NCI-H69 (cell line): Measurements from ENCODE around the gene LOXL4.

ENCODE experiments used
- DNase-seq: peaks from one replicate; lab custom pipeline; 2025; lab: John Stamatoyannopoulos, UW

The LOXL4 gene

DNA sequence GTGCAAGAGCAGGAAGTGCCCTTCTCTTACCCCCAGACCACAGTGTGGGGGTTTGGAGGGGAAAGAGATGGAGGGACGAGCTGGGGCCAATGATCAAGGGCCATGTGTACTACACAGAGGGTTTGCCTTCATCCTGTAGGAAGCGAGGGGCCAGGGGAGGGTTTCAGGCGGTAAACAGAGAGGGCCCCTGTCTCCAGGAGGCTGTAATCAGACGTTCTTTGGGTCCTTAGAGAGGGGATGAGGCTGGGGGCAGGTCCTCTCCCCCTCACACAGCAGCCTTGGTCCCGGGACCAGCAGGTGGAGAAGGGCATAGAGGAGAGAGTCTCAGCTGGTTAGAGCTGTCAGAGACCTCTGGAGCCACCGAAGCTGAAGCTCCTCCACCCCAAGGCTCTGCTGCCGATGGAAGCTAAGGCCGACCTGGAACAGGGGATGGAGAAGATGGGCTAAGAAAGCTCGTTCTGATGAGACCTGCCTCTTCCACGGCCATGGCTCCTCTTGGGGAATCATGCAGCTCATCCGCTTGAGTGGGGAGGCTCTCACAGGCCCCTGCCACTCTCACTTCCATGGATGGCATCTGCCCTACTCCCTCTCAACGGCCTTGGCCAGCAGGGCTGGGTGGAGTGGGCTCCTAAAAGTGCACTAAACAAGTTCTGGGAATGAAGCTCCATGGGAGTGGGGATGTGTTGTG, 3.5 kb downstream of the LOXL4 start:
- DNase-seq, result no peak

DNA sequence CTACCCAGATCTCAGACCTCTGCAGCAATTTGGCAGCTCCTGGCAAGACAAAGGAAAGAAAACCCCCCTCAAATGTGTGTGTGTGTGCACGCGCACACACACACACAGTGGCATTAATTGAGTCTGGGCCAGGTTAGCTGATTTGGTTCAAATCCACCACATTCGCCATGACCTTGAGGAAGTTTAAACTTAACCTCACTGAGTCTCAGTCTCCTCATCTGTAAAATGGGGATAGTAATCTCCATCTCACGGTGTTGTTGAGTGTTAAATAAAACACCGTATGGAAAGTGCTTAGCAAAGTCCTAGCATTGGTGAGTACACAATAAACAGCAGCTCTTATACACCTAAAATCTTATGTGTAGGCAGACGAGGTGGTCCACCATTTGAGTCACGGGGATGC, 4.9 kb downstream of the LOXL4 start:
- no peak for DNase-seq

DNA sequence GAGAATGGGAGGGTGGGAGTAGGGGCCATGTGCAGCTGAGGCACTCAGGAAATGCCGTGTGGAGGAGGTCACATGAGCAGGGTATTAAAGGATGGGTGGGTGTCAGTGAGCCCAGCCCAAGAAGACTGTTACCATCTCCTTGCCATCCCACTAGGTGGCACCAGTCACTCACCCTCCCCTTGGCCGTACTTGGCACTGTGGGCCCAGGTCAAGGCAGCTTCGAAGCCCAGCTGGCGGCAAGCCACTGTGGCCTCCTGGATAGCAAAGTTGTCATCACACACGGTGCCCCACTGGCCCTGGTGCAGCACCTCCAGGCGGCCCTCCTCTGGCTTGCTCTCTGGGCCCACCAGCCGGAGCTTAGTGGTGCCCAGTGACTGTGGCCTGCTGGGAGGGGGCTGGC, 5.4 kb downstream of the LOXL4 start:
- DNase-seq, result peak; percentile 64

DNA sequence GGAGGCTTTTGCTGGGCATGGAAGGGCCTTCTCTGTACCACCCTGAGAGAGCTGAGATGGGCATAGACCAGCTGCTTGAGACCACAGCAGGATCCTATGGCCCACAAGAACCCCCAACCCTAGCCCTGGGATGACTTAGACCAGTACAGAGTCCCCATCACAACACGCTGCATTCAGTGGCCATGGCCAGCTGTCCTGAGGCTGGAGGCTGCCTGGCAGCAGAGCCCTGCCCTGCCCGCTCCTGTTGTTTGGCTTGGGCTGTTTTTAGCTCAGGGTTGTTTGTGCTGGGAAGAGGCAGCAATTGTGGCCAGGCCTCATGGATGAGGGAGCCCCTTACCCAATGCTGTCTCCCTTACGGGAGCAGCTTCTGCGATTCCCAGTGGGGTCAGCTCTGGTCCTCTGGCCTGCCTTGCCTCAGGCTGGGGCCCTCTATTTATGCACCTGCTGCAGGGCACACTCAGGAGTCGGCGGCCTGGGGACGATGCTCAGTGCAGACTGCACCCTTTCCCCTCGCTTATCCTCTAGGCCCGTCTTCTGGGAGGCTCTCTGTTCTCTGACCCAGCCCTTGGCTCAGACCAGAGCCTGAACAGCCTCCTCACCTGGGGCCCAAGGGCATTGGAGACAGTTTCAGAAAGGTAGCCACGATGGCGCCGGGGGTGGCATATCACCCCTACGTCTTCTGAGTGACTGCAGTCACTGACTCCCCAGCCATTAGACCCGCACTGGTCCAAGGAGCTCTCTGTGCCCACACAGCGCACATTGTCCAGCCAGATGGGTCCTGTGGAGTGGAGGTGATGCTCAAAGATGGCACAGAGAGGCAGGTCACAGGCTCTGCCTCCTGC, 6.3 kb downstream of the LOXL4 start:
- DNase-seq, result no peak

DNA sequence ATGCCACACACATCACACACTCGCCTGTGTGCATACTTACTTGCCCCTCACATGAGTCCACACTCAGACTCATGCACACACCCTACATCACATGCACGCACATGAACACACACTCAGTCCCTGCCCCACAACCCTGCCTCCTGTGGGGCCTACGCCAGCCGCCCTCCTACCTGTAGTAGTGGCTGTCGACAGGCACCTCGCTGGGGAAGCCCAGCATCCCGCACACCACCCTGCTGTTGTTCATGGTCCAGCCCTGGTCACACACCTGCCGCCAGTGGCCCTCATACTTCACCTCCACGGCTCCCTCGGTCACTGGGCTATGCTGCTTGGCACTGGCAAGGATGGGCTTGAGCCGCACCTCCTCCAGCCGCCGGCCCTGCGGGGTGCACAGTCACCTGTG, 7.2 kb downstream of the LOXL4 start:
- DNase-seq, result no peak

DNA sequence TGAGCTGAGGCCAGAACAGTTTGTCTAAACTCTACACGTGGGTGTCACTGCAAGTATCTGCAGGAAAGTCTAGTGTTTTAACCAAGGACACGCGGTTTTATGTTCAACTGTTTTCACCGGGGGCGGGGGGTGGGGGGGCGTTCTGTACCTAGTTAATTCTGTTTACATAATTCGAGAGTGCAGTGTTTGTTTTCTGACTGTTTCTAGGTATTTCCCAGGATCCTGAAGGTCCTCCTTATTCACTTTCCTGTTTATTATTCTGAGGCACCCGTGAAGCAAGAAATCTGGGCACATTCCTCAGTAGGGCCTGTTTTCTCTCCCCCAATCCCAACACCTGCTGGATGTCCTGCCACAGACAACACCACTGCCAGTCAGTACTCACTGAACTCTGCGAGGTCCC, 7.6 kb downstream of the LOXL4 start:
- no peak for DNase-seq

DNA sequence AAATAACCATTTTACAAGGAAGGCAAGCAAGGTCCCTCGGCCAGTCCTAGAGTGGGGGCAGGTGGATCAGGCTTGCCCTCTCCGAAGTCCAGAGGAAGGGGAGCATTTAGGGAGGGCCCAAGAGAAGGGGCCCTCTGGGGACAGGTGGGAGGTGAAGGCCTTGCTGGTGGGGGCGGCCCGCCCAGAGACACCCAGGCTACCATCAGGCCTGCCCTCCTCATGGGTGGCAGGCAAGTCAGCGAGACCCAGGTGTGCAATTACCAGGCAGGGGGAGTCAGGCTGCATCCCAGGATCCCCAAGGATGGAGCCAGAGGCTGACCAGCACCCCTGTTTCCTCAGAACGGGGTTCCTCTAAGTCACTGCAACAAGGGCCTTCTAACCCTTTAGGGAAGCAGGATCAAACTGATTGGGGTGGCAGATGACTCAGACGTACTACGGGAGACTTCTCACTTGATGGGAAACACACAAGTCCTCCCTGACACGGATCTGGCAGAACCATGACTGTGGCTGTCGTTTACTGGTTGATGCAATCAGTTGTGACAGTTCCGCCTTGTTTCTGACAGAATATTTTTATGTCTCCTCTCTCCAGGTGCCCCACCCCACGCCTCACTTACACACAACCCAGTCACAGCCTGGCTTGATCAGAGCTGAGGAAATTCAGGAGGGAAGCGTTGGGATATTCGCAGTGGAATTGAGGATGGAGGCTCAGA, 8.2 kb downstream of the LOXL4 start:
- no peak for DNase-seq

DNA sequence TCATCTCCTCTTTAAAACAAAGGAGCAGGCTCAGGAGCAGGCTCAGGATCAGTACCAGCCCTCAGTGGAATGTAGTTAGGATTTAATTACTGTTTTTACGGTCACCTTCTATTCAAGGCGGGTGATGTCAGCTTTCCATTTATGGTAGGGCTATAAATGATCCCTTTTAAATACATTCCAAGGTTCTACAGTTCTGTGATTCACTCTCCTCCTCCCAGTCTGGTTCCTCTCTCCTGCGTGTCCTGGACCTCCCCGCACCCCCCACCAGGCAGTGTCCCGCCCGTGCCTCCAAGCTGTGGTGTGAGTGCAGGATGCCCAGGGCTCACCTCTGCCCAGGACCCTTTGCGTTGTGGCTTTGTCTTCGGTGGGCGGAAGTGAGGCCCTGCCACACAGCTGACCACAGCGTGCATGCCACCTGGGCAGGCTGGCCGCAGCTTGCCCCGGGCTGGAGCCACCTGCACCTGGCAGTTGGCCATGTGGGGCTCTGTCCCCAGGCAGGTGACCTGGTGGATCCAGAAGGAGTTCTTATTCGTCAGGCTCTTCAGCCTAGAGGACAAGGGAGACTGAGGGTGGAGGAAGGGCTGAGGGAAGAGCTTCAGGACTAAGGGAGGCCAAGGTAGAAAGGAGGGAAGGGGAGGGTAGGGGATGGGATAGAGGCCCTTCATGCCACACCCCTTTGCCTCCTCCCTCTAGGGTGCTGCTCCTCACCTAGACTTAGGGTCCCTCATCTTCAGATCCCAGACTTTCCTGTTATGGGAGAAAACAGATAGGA, 9.1 kb downstream of the LOXL4 start:
- no peak for DNase-seq

DNA sequence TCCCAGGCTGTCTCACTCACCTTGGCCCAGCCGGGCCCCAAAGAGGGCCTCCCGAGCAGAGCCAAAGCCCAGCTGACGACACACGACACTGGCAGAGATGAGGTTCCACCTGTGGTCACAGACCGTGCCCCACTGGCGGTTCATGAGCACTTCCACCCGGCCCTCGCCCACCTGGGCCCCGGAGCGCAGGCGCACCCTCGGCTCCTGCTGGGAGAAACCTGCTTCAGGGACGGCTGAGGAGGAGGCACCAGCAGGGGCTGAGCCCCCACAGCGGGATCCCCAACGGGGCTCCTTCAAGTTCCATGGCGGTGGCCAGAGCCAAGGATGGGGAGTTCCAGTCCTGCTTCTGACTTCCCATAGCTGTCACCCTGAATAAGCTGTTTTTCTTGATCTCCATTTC, 10.0 kb downstream of the LOXL4 start:
- no peak for DNase-seq

DNA sequence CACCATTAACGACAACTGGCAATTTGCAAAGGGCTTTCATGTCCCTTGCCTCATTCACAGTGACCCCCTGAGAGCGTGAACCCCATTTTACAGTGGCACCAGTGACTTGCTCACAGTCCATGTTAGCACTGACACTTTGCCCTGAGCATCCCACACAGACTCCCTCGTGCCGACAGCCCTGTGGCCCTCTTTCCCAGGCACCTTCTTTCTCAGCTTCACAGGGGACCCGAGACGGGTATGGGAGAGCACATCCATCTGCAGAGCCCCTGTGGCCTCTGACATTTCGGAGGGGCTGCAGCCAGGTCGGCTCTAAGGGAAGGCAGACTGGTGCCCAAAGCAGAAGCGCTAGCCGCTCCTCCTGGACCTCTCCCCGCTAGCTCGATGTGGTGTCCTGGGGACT, 10.8 kb downstream of the LOXL4 start:
- no peak for DNase-seq

DNA sequence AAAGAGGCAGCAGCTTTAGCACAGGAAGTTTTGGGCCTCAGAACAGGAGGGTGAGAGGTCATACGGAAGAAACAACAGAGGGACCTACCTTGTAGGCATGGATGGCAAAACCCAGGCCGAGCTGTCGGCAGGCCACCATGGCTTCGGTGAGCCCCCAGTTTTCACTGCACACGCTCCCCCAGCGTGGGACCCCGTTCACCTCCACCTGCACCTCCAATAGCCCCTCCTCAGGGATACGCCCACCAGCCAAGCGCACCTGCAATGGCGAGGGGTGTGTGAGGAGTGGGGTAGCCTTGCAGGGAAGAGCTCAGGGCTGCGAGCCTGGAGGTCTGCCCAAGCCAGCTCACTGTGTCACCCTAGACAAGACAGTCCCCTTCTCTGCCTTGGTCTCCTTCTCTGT, 11.3 kb downstream of the LOXL4 start:
- no peak for DNase-seq

DNA sequence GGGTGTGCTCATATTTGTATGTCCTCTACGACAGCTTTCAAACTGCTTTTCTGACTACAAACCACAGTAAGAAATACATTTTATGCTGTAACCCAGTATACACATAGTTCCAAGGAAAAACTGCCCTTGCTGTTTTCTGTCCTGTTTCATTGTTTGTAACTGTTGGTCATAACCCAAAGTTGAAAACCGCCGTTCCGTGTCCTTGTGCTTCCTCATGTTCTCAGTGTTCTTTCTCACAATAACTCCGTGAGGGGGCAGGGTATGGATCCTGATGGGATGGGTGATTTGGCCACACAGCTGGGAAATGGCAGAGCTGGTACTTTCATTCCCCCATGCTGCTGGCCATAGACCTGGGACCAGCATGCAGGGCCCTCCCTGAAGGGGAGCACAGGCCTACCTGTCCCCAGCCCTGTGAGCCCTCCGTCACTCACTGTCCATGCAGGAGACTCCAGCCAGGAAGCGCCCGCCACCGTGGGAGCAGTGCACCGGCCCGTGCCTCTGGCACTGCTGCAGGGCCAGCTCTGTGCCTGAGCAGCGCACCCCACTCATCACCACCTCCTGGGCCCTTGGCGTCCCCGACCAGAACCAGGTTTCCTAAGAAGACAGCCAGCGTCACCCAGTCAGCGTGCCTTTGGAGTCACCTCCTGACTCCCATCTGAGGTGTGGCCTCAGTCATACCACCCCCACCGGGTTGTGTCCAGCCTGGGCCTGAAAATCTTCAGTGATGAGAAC, 12.7 kb downstream of the LOXL4 start:
- DNase-seq, result no peak

DNA sequence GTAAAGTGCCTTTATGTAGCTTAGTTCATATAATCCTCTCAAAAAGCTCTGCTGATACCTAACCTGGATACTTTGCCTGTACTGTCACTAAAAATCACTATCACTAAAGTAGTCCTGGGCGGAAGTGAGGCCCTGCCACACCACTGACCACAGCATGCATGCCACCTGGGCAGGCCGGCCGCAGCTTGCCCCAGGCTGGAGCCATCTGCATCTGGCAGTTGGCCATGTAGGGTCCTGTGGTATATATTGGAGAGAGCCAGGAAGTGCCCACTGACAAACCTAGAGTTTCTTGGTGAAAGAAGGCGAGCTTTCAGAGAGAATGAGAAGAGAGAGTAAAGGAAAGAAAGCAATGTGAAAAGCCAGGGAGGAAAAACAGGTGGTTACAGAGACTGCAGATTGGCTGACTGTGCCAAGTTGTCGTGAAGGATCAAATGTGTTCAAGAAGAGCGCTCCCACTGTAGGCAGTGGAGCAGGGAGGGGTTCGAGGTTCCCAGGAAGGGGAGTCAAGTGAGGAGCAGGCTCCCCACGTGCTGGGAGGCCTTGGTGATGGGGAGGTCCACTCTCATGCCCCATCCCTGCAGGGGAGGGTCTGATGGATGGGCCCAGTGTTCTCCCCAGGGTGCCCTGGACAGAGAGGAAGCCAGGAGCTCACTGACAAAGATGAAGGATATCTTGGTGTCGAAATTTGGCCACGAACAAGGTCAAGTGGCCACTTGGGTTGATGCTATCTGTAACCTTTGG, 13.6 kb downstream of the LOXL4 start:
- peak; percentile 38 for DNase-seq

DNA sequence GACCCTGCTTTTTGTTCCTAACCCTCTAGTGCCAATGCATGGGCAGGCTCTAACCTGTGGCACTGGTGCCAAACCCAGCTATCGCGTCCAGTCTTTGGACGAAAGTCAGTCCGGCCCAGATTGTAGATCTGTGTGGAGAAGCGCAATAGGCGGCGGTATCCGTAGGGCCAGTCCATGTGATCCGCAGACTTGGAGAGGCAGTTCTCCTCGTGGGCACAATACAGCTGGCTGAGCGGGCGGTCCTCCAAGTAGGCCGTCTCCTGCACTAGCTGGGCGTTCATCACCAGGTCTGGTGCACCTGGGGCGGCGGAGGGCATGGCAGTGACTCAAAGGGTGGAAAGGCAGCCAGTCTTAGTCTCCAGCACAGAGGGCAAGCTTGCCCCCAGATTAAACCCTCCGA, 14.5 kb downstream of the LOXL4 start:
- DNase-seq, result no peak

DNA sequence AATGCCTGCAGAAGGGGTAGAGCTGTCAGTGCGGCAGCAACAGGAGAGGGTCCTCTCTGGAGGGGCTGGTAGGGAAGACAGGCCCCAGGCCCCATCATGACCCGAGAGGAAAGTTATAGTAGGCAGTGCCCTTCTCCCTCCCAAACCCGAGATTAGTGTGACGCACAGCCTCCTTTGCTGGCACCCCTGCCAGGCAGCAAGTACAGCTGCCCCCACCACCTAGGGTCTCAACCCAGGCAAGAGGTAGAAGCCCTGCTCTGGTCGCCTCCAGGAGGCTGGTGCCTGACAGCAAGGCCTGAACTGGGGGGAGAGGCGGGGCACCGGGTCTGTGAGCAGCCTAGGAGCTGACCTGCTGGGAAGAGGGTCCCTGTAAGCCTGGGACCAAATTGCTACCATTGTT, 15.5 kb downstream of the LOXL4 start:
- DNase-seq, result peak; percentile 75

DNA sequence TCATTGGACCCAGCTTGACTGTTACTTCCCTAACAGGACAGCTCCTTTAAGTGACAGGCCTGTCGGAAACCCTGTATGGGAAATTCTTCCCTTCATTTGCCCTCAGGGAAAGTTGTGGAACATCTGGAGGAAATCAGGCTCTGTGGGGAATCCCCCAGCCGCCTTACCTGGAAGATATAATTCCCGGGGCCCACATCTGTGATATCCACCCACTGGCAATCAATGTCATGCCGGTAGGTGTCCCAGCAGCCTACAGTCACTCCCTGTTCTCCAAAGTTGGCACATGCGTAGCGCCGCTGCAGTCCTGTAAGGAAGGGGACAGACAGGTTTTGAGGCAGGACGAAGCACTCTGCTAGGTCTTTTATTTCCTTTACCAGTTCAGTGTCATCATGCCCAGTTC, 16.6 kb downstream of the LOXL4 start:
- DNase-seq, result peak; percentile 57

DNA sequence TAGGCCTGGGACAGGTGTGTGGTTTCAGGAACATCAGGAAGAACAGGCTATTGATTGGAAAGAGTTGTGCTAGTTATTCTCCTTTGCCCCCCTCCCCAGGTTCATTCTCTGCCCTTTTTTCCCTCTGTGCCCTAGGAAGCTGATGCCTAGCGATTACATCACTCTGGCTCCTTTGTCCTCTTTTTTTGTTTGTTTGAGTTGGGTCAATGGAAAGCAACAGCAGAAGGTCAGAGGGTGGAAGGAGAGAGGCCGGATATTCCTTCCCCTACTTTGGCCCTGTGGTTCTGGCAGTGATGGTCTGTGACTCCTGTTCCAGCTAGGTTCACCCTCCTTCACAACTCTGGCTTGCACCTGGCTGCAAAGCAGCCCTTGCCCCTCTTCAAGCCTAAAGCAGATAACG, 18.9 kb downstream of the LOXL4 start:
- DNase-seq, result peak; percentile 21

DNA sequence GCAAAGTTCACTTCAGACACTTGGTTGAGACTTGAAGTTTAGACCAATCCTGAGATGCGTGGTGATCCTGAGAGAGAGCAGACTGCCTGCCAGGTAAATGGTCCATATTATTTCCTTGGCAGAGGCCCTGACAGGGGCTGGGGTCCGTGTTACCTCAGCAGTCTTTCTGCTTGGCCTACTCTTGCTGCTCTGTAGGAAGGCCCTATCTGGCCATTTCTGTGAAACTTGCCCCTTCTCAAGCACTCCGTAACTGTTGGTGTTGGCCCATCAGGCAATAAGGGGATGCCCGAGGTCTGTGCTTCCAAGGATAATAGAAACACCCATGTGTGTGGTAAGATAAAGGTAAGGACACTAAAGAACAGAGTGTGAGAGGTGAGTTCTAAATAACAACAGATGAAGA, 20.0 kb downstream of the LOXL4 start:
- DNase-seq, result no peak

DNA sequence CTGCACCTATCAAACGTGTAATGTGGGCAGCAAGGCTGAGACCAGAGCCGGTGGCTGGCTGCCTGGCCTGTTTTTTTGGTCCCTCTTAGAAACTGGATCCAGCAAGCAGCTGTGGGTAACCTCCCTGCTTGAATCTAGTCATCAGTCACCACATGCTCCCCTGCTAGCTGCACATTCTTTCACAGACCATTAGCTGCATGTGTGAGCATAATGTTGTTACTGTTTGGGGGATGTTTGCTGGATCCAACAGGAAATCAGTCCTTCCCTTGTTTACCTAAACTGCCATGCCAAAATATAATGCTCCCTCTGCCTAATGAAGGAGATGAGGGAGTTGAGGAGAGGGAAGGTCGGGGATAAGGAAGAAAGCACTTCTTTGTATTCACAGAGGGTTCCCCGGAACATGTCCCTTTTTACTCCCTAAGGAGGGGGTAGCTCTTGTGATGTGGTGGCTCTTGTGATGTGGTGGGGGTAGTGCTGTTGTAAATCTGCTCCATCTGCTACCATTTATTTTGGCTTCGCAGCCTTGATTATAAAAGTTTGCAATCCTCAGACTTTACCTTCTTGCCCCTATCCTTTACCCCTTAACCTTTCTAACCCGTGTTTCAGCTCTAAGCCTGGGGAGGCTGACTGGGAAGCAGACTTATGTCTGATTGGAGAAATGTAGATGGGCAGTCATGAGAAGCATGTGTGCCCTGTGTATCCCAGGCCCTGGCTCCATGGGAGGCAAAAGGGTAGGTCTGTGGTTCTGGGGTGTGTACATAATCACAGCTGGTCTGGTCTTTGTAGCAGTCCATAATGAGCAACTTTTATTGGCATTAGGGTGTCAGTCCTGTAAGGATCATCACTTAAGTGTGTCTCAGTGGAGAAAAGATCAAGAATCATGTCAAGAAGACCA, 20.8 kb downstream of the LOXL4 start:
- peak; percentile 1 for DNase-seq

DNA sequence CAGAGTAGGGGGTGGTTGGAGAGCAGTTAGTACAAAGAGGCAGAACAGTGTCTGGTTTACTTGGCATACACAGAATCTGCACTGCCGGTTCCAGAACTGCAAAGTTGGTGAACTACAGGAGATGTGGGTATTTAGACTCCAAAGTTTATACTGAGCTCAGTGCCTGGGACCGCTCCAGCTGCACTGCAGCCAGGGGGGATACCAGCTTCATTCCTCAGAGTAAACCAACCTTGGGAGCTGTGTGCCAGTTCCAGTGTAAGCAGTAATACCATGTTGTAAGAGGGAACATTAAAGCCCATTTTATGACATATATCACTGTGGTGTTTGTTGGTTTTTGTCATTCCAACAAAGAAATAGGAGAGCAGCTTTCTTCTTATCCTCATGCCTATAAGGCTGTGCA, 23.4 kb downstream of the LOXL4 start:
- no peak for DNase-seq
